HEK293 (cell line): ENCODE measurements around the gene EDIL3.

ENCODE experiments used
- CTCF ChIA-PET: fragments of 350-600 bp; formaldehyde crosslinking; extraction: SDS; loops from one replicate; lab custom pipeline; 2021; ENCODE audit warnings: antibody characterized with exemption; lab: Yijun Ruan, JAX
- POLR2A ChIA-PET: fragments of 300-600 bp; formaldehyde crosslinking; extraction: SDS; loops from one replicate; lab custom pipeline; 2020; ENCODE audit warnings: antibody characterized with exemption, inconsistent platforms; lab: Yijun Ruan, JAX
- H3K27ac ChIP-seq: fragments of 200-500 bp; sonication (Bioruptor generic); 2 replicates; pipeline ENCODE4 v1.5.1; 2014; ENCODE audit warnings: low read depth, low read length, control low read depth, inconsistent platforms; ENCODE audit errors: extremely low read depth
- H3K36me3 ChIP-seq, 2 experiments: fragments of 200-500 bp in 1 of 2; sonication (Bioruptor generic) in 1 of 2; 1 replicate in 1 of 2; 2 replicates in 1 of 2; pipeline ENCODE4 v1.5.1; 2014 to 2017; ENCODE audit warnings: inconsistent platforms in 2 of 2, low read length in 2 of 2; ENCODE audit not compliant: control insufficient read depth in 2 of 2, insufficient read depth in 1 of 2
- H3K4me1 ChIP-seq: fragments of 200-500 bp; sonication (Bioruptor generic); 2 replicates; pipeline ENCODE4 v1.5.1; 2014; ENCODE audit warnings: mild to moderate bottlenecking, low read length, inconsistent platforms; ENCODE audit not compliant: control insufficient read depth, insufficient read depth
- H3K4me3 ChIP-seq: 2 replicates; pipeline ENCODE4 v1.5.1; 2011; ENCODE audit warnings: low read depth, mild to moderate bottlenecking, control low read depth, low read length, moderate library complexity
- H3K9me3 ChIP-seq: fragments of 200-500 bp; sonication (Bioruptor generic); 2 replicates; pipeline ENCODE4 v1.5.1; 2014; ENCODE audit warnings: low read depth, low read length, inconsistent platforms; ENCODE audit not compliant: control insufficient read depth, insufficient read depth
- HIC1 ChIP-seq: fragments of 450-650 bp; formaldehyde crosslinking; IDR thresholded peaks from 2 replicates; pipeline ENCODE4 v1.5.1; 2016; ENCODE audit warnings: missing biosample characterization, missing genetic modification characterization
- MYNN ChIP-seq: fragments of 450-650 bp; formaldehyde crosslinking; IDR thresholded peaks from 2 replicates; pipeline ENCODE4 v1.5.1; 2016; ENCODE audit warnings: missing biosample characterization, missing genetic modification characterization, borderline replicate concordance
- REST ChIP-seq: fragments of 450-650 bp; formaldehyde crosslinking; IDR thresholded peaks from 2 replicates; pipeline ENCODE4 v1.5.1; 2016; ENCODE audit warnings: missing biosample characterization, missing genetic modification characterization
- SP2 ChIP-seq: fragments of 450-650 bp; formaldehyde crosslinking; IDR thresholded peaks from 2 replicates; pipeline ENCODE4 v1.5.1; 2016; ENCODE audit warnings: missing biosample characterization, missing genetic modification characterization
- SP7 ChIP-seq: fragments of 450-650 bp; formaldehyde crosslinking; IDR thresholded peaks from 2 replicates; pipeline ENCODE4 v1.5.1; 2016; ENCODE audit warnings: missing biosample characterization, missing genetic modification characterization
- ZBTB21 ChIP-seq: fragments of 450-650 bp; formaldehyde crosslinking; IDR thresholded peaks from 2 replicates; pipeline ENCODE4 v1.5.1; 2017; ENCODE audit warnings: missing biosample characterization, missing genetic modification characterization
- ZBTB44 ChIP-seq: fragments of 450-650 bp; IDR thresholded peaks from 2 replicates; pipeline ENCODE4 v1.5.1; 2018; ENCODE audit warnings: missing biosample characterization, mild to moderate bottlenecking, missing genetic modification characterization
- ZNF10 ChIP-seq: fragments of 450-650 bp; formaldehyde crosslinking; IDR thresholded peaks from 2 replicates; pipeline ENCODE4 v1.5.1; 2017; ENCODE audit warnings: missing biosample characterization, missing genetic modification characterization
- ZNF16 ChIP-seq: fragments of 450-650 bp; formaldehyde crosslinking; IDR thresholded peaks from 2 replicates; pipeline ENCODE4 v1.5.1; 2016; ENCODE audit warnings: low read depth, missing biosample characterization, missing genetic modification characterization
- ZNF19 ChIP-seq: fragments of 450-650 bp; formaldehyde crosslinking; IDR thresholded peaks from 2 replicates; pipeline ENCODE4; 2016; ENCODE audit warnings: missing biosample characterization, missing genetic modification characterization, low read depth
- ZNF223 ChIP-seq: fragments of 450-650 bp; formaldehyde crosslinking; IDR thresholded peaks from 2 replicates; pipeline ENCODE4 v1.5.1; 2016; ENCODE audit warnings: missing biosample characterization, missing genetic modification characterization
- ZNF239 ChIP-seq: fragments of 450-650 bp; formaldehyde crosslinking; IDR thresholded peaks from 2 replicates; pipeline ENCODE4 v1.5.1; 2016; ENCODE audit warnings: missing biosample characterization, missing genetic modification characterization
- ZNF302 ChIP-seq: fragments of 450-650 bp; formaldehyde crosslinking; IDR thresholded peaks from 2 replicates; pipeline ENCODE4 v1.5.1; 2016; ENCODE audit warnings: missing biosample characterization, missing genetic modification characterization, low read depth
- ZNF350 ChIP-seq: fragments of 450-650 bp; formaldehyde crosslinking; IDR thresholded peaks from 2 replicates; pipeline ENCODE4 v1.5.0; 2017; ENCODE audit warnings: missing biosample characterization, mild to moderate bottlenecking, missing genetic modification characterization
- ZNF362 ChIP-seq: fragments of 450-650 bp; formaldehyde crosslinking; IDR thresholded peaks from 2 replicates; pipeline ENCODE4 v1.5.1; 2016; ENCODE audit warnings: missing biosample characterization, missing genetic modification characterization
- ZNF404 ChIP-seq: fragments of 450-650 bp; formaldehyde crosslinking; IDR thresholded peaks from 2 replicates; pipeline ENCODE4 v1.5.1; 2017; ENCODE audit warnings: missing biosample characterization, missing genetic modification characterization
- ZNF423 ChIP-seq: fragments of 450-650 bp; formaldehyde crosslinking; IDR thresholded peaks from 2 replicates; pipeline ENCODE4 v1.5.1; 2016; ENCODE audit warnings: missing biosample characterization, missing genetic modification characterization
- ZNF544 ChIP-seq: fragments of 450-650 bp; formaldehyde crosslinking; IDR thresholded peaks from 2 replicates; pipeline ENCODE4 v1.5.0; 2017; ENCODE audit warnings: missing biosample characterization, missing genetic modification characterization
- ZNF549 ChIP-seq: fragments of 450-650 bp; IDR thresholded peaks from 2 replicates; pipeline ENCODE4 v1.5.1; 2018; ENCODE audit warnings: missing biosample characterization, missing genetic modification characterization, mild to moderate bottlenecking, inconsistent platforms, moderate library complexity
- ZNF660 ChIP-seq: fragments of 450-650 bp; IDR thresholded peaks from 2 replicates; pipeline ENCODE4 v1.5.1; 2018; ENCODE audit warnings: missing biosample characterization, mild to moderate bottlenecking, missing genetic modification characterization
- ZNF776 ChIP-seq: fragments of 450-650 bp; formaldehyde crosslinking; IDR thresholded peaks from 2 replicates; pipeline ENCODE4 v1.5.0; 2017; ENCODE audit warnings: missing biosample characterization, missing genetic modification characterization, borderline replicate concordance
- ZNF785 ChIP-seq: fragments of 450-650 bp; formaldehyde crosslinking; IDR thresholded peaks from 2 replicates; pipeline ENCODE4 v1.5.1; 2016; ENCODE audit warnings: missing biosample characterization, missing genetic modification characterization
- ZNF830 ChIP-seq: fragments of 450-650 bp; IDR thresholded peaks from 2 replicates; pipeline ENCODE4 v1.5.0; 2018; ENCODE audit warnings: missing biosample characterization, missing genetic modification characterization, low read depth, mild to moderate bottlenecking, moderate library complexity
- ZSCAN23 ChIP-seq: fragments of 450-650 bp; formaldehyde crosslinking; IDR thresholded peaks from 2 replicates; pipeline ENCODE4 v1.5.1; 2016; ENCODE audit warnings: missing biosample characterization, missing genetic modification characterization
- ZSCAN30 ChIP-seq: fragments of 450-650 bp; IDR thresholded peaks from 2 replicates; pipeline ENCODE4 v1.5.1; 2018; ENCODE audit warnings: missing biosample characterization, mild to moderate bottlenecking, missing genetic modification characterization, moderate library complexity

Gene EDIL3

GRCh38 chr5:83972236-83972635, 412.4 kb downstream of the EDIL3 start:
- H3K27ac ChIP-seq: no peak overlapping the region
- H3K4me3 ChIP-seq: no peak overlapping the region
- no peaks in the 10 kb centered on the region for H3K9me3 ChIP-seq
- POLR2A ChIA-PET: no interaction called here
- H3K4me1 ChIP-seq: no peaks in the 10 kb centered on the region
- no peaks in the 10 kb centered on the region for H3K36me3 ChIP-seq
- TF ChIP-seq SP2 (tag by site-specific recombination) (no peak), REST (tag by site-specific recombination) (no peak), ZNF549 (tag by site-specific recombination) (no peak), ZNF362 (no peak), ZNF10 (no peak)
- TF ChIP-seq, all 188 proteins: peak for 0
- CTCF ChIA-PET: no interaction called here

- ChIA-PET POLR2A (no interaction called here), CTCF (interaction anchor here (0.7 kb wide), 1 partner anchor 746 kb away, joined by 3 read pairs; no protein-coding TSS in a partner anchor)
- Histone ChIP-seq H3K27ac (no peak overlapping the region), H3K4me1 (no peaks in the 10 kb centered on the region), H3K36me3 (no peaks in the 10 kb centered on the region), H3K4me3 (no peak overlapping the region), H3K9me3 (no peaks in the 10 kb centered on the region)
- TF ChIP-seq ZNF404 (tag by site-specific recombination): no peak
- TF ChIP-seq ZSCAN30: no peak
- TF ChIP-seq ZNF350 (tag by site-specific recombination): no peak
- no peak for TF ChIP-seq ZNF544
Measured at GRCh38 chr5:83967417-83967816, 417.3 kb downstream of the EDIL3 start.

GRCh38 chr5:83965441-83965840, 419.2 kb downstream of the EDIL3 start:
- CTCF ChIA-PET: interaction anchor here (0.7 kb wide), 1 partner anchor 255 kb away, joined by 3 read pairs; no protein-coding TSS in a partner anchor
- H3K27ac ChIP-seq: no peak overlapping the region
- no peak for TF ChIP-seq ZNF776 (tag by site-specific recombination)
- TF ChIP-seq ZNF239: no peak
- no peak for TF ChIP-seq ZBTB44 (tag by site-specific recombination)
- TF ChIP-seq ZBTB21 (tag by site-specific recombination): no peak
- TF ChIP-seq HIC1: no peak
- no peak for TF ChIP-seq ZSCAN23
- no peak for TF ChIP-seq ZNF785 (tag by site-specific recombination)
- TF ChIP-seq ZNF660: no peak
- no peak for TF ChIP-seq SP7 (tag by site-specific recombination)
- no peak for TF ChIP-seq ZNF302 (tag by site-specific recombination)
- no peak for TF ChIP-seq MYNN (tag by site-specific recombination)
- TF ChIP-seq ZNF19 (tag by site-specific recombination): no peak
- no peak for TF ChIP-seq ZNF223
- no peak for TF ChIP-seq ZNF16 (tag by site-specific recombination)
- TF ChIP-seq ZNF423 (tag by site-specific recombination): no peak
- TF ChIP-seq ZNF830: no peak
- no peak overlapping the region for H3K4me3 ChIP-seq
- POLR2A ChIA-PET: no interaction called here
- no peaks in the 10 kb centered on the region for H3K36me3 ChIP-seq
- no peaks in the 10 kb centered on the region for H3K9me3 ChIP-seq
- no peaks in the 10 kb centered on the region for H3K4me1 ChIP-seq
